Skeletal muscle satellite cell (primary cell): Measurements from ENCODE around the gene GALR3.
A peak's percentile ranks its signal among the peaks of the same experiment; 100 is the strongest.

Source experiments
- H3K27me3 ChIP-seq: 2 replicates; pipeline ENCODE4 v1.7.0; 2013; ENCODE audit warnings: low read length; ENCODE audit not compliant: control insufficient read depth, insufficient read depth
- H3K36me3 ChIP-seq: 2 replicates; pipeline ENCODE4 v1.7.0; 2013; ENCODE audit warnings: mild to moderate bottlenecking, control low read depth, low read length; ENCODE audit not compliant: insufficient read depth
- H3K4me1 ChIP-seq: 2 replicates; pipeline ENCODE4 v1.7.0; 2013; ENCODE audit warnings: low read length; ENCODE audit not compliant: control insufficient read depth, insufficient read depth
- H3K4me2 ChIP-seq: 2 replicates; pipeline ENCODE4 v1.7.0; 2013; ENCODE audit warnings: mild to moderate bottlenecking, low read length
- H3K4me3 ChIP-seq: 2 replicates; pipeline ENCODE4 v1.7.0; 2013; ENCODE audit warnings: low read length
- H3K9ac ChIP-seq: 2 replicates; pipeline ENCODE4 v1.7.0; 2013; ENCODE audit warnings: mild to moderate bottlenecking, low read depth, low read length, moderate library complexity
- H3K9me3 ChIP-seq: replicated peaks from 2 replicates; pipeline ENCODE4 v1.7.0; 2013; ENCODE audit warnings: mild to moderate bottlenecking, control low read depth, low read length
- small RNA-seq: library from RNA; depleted of rRNA; stranded (forward); fragments of <200 nt; gene quantifications from one replicate; pipeline ENCODE3, GENCODE V24; 2012

Gene GALR3

GRCh38 chr22:37860796-37861421 is 37.7 kb downstream of the GALR3 start:
- Histone ChIP-seq H3K4me2 (no peak overlapping the region), H3K36me3 (peaks cover 68% of the 10 kb centered on the region)

GRCh38 chr22:37862570-37863325 is 39.6 kb downstream of the GALR3 start:
- H3K4me3 ChIP-seq, result no peak overlapping the region
- H3K9me3 ChIP-seq, result no peaks in the 10 kb centered on the region
- H3K4me2 ChIP-seq, result no peak overlapping the region
- H3K36me3 ChIP-seq, result peaks cover 59% of the 10 kb centered on the region
- H3K9ac ChIP-seq, result no peak overlapping the region
- H3K4me1 ChIP-seq, result peaks cover 11% of the 10 kb centered on the region
- no peaks in the 10 kb centered on the region for H3K27me3 ChIP-seq

More at GRCh38 chr22:37860796-37861421, 37.7 kb downstream of the GALR3 start:
- H3K4me3 ChIP-seq, result no peak overlapping the region
- H3K9me3 ChIP-seq, result no peaks in the 10 kb centered on the region
- peaks cover 11% of the 10 kb centered on the region for H3K4me1 ChIP-seq
- peak overlapping the region; percentile 11 for H3K9ac ChIP-seq
- no peaks in the 10 kb centered on the region for H3K27me3 ChIP-seq

GRCh38 chr22:37865510-37865909 is 42.3 kb downstream of the GALR3 start:
- Histone ChIP-seq H3K4me3 (no peak overlapping the region), H3K27me3 (no peaks in the 10 kb centered on the region), H3K36me3 (peaks cover 65% of the 10 kb centered on the region), H3K4me1 (peaks cover 6% of the 10 kb centered on the region), H3K4me2 (no peak overlapping the region), H3K9ac (no peak overlapping the region), H3K9me3 (no peaks in the 10 kb centered on the region)

GRCh38 chr22:37870273-37870672 is 47.1 kb downstream of the GALR3 start:
- no peak overlapping the region for H3K9ac ChIP-seq
- H3K27me3 ChIP-seq, result no peaks in the 10 kb centered on the region
- H3K4me2 ChIP-seq, result no peak overlapping the region
- no peaks in the 10 kb centered on the region for H3K9me3 ChIP-seq
- no peak overlapping the region for H3K4me3 ChIP-seq
- H3K4me1 ChIP-seq, result no peaks in the 10 kb centered on the region
- H3K36me3 ChIP-seq, result peaks cover 64% of the 10 kb centered on the region

Small RNA genes lying within 50 kb of the gene (small RNA-seq; reads per million reads assigned to genes)
- gene MIR659, result 0.84 reads per million, percentile 20 among the genes with 10 or more reads in this experiment
